ENCODE results near the gene TH. TPM values are rescaled to one million over a fixed set of nuclear protein-coding genes. Genes with fewer than 3 reads are reported as not detected.
A peak's percentile ranks its signal among the peaks of the same experiment; 100 is the strongest.

TH gene
- total RNA-seq, 1 experiment from 2014 or later, result not detected

- Histone ChIP-seq H3K36me3 (ENCODE audit: control insufficient read depth, insufficient read depth, low read length) (peaks cover 9% of the 10 kb centered on the region), H3K4me3 (ENCODE audit: low read depth, low read length) (no peak overlapping the region), H3K27me3 (replicated peaks; ENCODE audit: control insufficient read depth, insufficient read depth, low read length) (no peaks in the 10 kb centered on the region), H3K9me3 (no peaks in the 10 kb centered on the region), H3K4me1 (no peaks in the 10 kb centered on the region; the same call in 1 of the 2 replicates)
- H3K4me3 Mint-ChIP-seq (ENCODE audit: unreplicated experiment), result no peak overlapping the region
- no peak for DNase-seq
- peaks cover 21% of the 10 kb centered on the region for H3K9me3 Mint-ChIP-seq (ENCODE audit: unreplicated experiment)
- H3K36me3 Mint-ChIP-seq (ENCODE audit: insufficient read depth, unreplicated experiment), result peaks cover 73% of the 10 kb centered on the region
- peak overlapping the region; percentile 16 for H3K27ac Mint-ChIP-seq (ENCODE audit: unreplicated experiment)
- intact Hi-C loops (cut with micrococcal nuclease; ENCODE audit: unreplicated experiment), result loop anchor here (2.0 kb wide), 1 partner anchor 75 kb away; no protein-coding TSS in a partner anchor
- POLR2A ChIA-PET, result interaction anchor here (1.5 kb wide), 1 partner anchor 73 kb away, joined by 6 read pairs; no protein-coding TSS in a partner anchor
- TF ChIP-seq, protein P1, sequence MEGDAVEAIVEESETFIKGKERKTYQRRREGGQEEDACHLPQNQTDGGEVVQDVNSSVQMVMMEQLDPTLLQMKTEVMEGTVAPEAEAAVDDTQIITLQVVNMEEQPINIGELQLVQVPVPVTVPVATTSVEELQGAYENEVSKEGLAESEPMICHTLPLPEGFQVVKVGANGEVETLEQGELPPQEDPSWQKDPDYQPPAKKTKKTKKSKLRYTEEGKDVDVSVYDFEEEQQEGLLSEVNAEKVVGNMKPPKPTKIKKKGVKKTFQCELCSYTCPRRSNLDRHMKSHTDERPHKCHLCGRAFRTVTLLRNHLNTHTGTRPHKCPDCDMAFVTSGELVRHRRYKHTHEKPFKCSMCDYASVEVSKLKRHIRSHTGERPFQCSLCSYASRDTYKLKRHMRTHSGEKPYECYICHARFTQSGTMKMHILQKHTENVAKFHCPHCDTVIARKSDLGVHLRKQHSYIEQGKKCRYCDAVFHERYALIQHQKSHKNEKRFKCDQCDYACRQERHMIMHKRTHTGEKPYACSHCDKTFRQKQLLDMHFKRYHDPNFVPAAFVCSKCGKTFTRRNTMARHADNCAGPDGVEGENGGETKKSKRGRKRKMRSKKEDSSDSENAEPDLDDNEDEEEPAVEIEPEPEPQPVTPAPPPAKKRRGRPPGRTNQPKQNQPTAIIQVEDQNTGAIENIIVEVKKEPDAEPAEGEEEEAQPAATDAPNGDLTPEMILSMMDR (IDR thresholded peaks at IDR 0.05; ENCODE audit: insufficient read depth in 1 of 2, low read depth in 1 of 2, low read length in 1 of 2, severe bottlenecking in 1 of 2, unreplicated experiment in 1 of 2), result no peak
- no peaks in the 10 kb centered on the region for H3K27me3 Mint-ChIP-seq (ENCODE audit: insufficient read depth, unreplicated experiment)
- CTCF ChIA-PET, result interaction anchor here (1.2 kb wide), 1 partner anchor 22 kb away, joined by 7 read pairs; no protein-coding TSS in a partner anchor
- BruUV-seq (replicated peaks), result no TSS peak
- peaks cover 19% of the 10 kb centered on the region for H3K4me1 Mint-ChIP-seq (ENCODE audit: low read depth, unreplicated experiment)
Observed at GRCh38 chr11:2129308-2129698, 42.3 kb downstream of the TH start.

- intact Hi-C loops (cut with micrococcal nuclease; ENCODE audit: unreplicated experiment), result loop anchor here (1.0 to 2.0 kb wide), 2 partner anchors 69 to 76 kb away; no protein-coding TSS in a partner anchor
- BruUV-seq (replicated peaks), result no TSS peak
- POLR2A ChIA-PET, result interaction anchor here (1.5 kb wide), 1 partner anchor 74 kb away, joined by 6 read pairs; no protein-coding TSS in a partner anchor
Observed at GRCh38 chr11:2128511-2129307, 42.9 kb downstream of the TH start.

GRCh38 chr11:2128130-2128510 is 43.5 kb downstream of the TH start:
- Histone ChIP-seq H3K27me3 (replicated peaks; ENCODE audit: control insufficient read depth, insufficient read depth, low read length) (no peaks in the 10 kb centered on the region), H3K36me3 (ENCODE audit: control insufficient read depth, insufficient read depth, low read length) (peaks cover 5% of the 10 kb centered on the region; the same call in 1 of the 2 replicates), H3K9me3 (no peaks in the 10 kb centered on the region), H3K4me3 (ENCODE audit: low read depth, low read length) (no peak overlapping the region), H3K4me1 (no peaks in the 10 kb centered on the region)
- POLR2A ChIA-PET, result interaction anchor here (1.5 kb wide), 1 partner anchor 74 kb away, joined by 6 read pairs; no protein-coding TSS in a partner anchor
- TF ChIP-seq, protein P1 (IDR thresholded peaks at IDR 0.05; ENCODE audit: insufficient read depth in 1 of 2, low read depth in 1 of 2, low read length in 1 of 2, severe bottlenecking in 1 of 2, unreplicated experiment in 1 of 2), result no peak
- Mint-ChIP-seq H3K9me3 (ENCODE audit: unreplicated experiment) (peaks cover 21% of the 10 kb centered on the region), H3K27me3 (ENCODE audit: insufficient read depth, unreplicated experiment) (no peaks in the 10 kb centered on the region), H3K4me1 (ENCODE audit: low read depth, unreplicated experiment) (peaks cover 13% of the 10 kb centered on the region), H3K27ac (ENCODE audit: unreplicated experiment) (no peak overlapping the region), H3K4me3 (ENCODE audit: unreplicated experiment) (no peak overlapping the region), H3K36me3 (ENCODE audit: insufficient read depth, unreplicated experiment) (peaks cover 61% of the 10 kb centered on the region)
- CTCF ChIA-PET, result interaction anchor here (0.6 to 1.2 kb wide), 2 partner anchors 23 to 76 kb away, joined by 3 to 7 read pairs; no protein-coding TSS in a partner anchor
- peak in 1 of 2 experiments; percentile 75 for DNase-seq
- intact Hi-C loops (cut with micrococcal nuclease; ENCODE audit: unreplicated experiment), result loop anchor here (1.0 to 2.0 kb wide), 2 partner anchors 69 to 77 kb away; no protein-coding TSS in a partner anchor
- BruUV-seq (replicated peaks), result no TSS peak

More at GRCh38 chr11:2128511-2129307, 42.9 kb downstream of the TH start:
- Mint-ChIP-seq H3K27ac (ENCODE audit: unreplicated experiment) (peak overlapping the region; percentile 16), H3K4me3 (ENCODE audit: unreplicated experiment) (no peak overlapping the region), H3K36me3 (ENCODE audit: insufficient read depth, unreplicated experiment) (peaks cover 67% of the 10 kb centered on the region), H3K9me3 (ENCODE audit: unreplicated experiment) (peaks cover 21% of the 10 kb centered on the region), H3K27me3 (ENCODE audit: insufficient read depth, unreplicated experiment) (no peaks in the 10 kb centered on the region), H3K4me1 (ENCODE audit: low read depth, unreplicated experiment) (peaks cover 14% of the 10 kb centered on the region)
- no peaks in the 10 kb centered on the region; the same call in 1 of the 2 replicates for H3K4me1 ChIP-seq
- no peak overlapping the region for H3K4me3 ChIP-seq (ENCODE audit: low read depth, low read length)
- no peaks in the 10 kb centered on the region for H3K9me3 ChIP-seq
- TF ChIP-seq, protein P1 (IDR thresholded peaks at IDR 0.05; ENCODE audit: insufficient read depth in 1 of 2, low read depth in 1 of 2, low read length in 1 of 2, severe bottlenecking in 1 of 2, unreplicated experiment in 1 of 2), result no peak
- no peaks in the 10 kb centered on the region for H3K27me3 ChIP-seq (replicated peaks; ENCODE audit: control insufficient read depth, insufficient read depth, low read length)
- DNase-seq, result no peak
- CTCF ChIA-PET, result interaction anchor here (0.6 to 1.2 kb wide), 2 partner anchors 23 to 75 kb away, joined by 3 to 7 read pairs; no protein-coding TSS in a partner anchor
- peaks cover 6% of the 10 kb centered on the region for H3K36me3 ChIP-seq (ENCODE audit: control insufficient read depth, insufficient read depth, low read length)
